Adrenal gland (tissue), 12 donors: ENCODE results near the gene KPNA6. TPM values are rescaled to one million over a fixed set of nuclear protein-coding genes. Genes with fewer than 3 reads are reported as not detected.

ENCODE experiments used
- DNase-seq, 7 donors: peaks; one replicate each; pipeline ENCODE4 v3.0.0-alpha.2; 2019 to 2020
- H3K27ac ChIP-seq, 5 donors: fragments of 200-600 bp; sonication (generic) in 4 of 5; 1 replicate in 3 of 5; 2 replicates in 2 of 5; pipeline versions ENCODE4 v1.5.1 to v1.8.0; 2016 to 2020; ENCODE audit warnings: mild to moderate bottlenecking in 1 of 5
- H3K27me3 ChIP-seq: fragments of 200-600 bp; 2 replicates; pipeline ENCODE4 v1.8.0; 2021
- H3K36me3 ChIP-seq, 2 donors: fragments of 200-600 bp; replicated peaks in 1 of 2; 1 replicate in 1 of 2; 2 replicates in 1 of 2; pipeline versions ENCODE4 v1.5.1 to v1.8.0; 2018 to 2022
- H3K4me1 ChIP-seq, 2 donors: fragments of 200-600 bp; replicated peaks in 1 of 2; 1 replicate in 1 of 2; 2 replicates in 1 of 2; pipeline versions ENCODE4 v1.5.1 to v1.8.0; 2018 to 2021
- H3K4me3 ChIP-seq, 4 donors: fragments of 200-600 bp; sonication (generic) in 3 of 4; one replicate each; pipeline ENCODE4 v1.5.1; 2016 to 2018
- H3K9me3 ChIP-seq, 3 donors: fragments of 200-600 bp; sonication (generic) in 1 of 3; replicated peaks in 1 of 3; 1 replicate in 2 of 3; 2 replicates in 1 of 3; pipeline versions ENCODE4 v1.5.1 to v1.8.0; 2016 to 2021
- CTCF ChIP-seq, 6 experiments: fragments of 450-650 bp in 4 of 6; fragments of 200-600 bp in 2 of 6; sonication (generic) in 1 of 6; IDR thresholded peaks; 1 replicate in 5 of 6; 2 replicates in 1 of 6; pipeline versions ENCODE4 v1.5.1 to v1.8.0; 2016 to 2021; ENCODE audit warnings: antibody characterized with exemption in 6 of 6, mild to moderate bottlenecking in 2 of 6, moderate library complexity in 1 of 6
- POLR2A ChIP-seq, 2 donors: fragments of 450-650 bp; IDR thresholded peaks; one replicate each; pipeline ENCODE4 v1.6.1; 2017; ENCODE audit warnings: antibody characterized with exemption in 2 of 2, mild to moderate bottlenecking in 2 of 2, moderate library complexity in 1 of 2
- WGBS, 4 donors: extraction: QIAGEN DNeasy Blood & Tissue Kit in 2 of 4; methylation state at CpG; one replicate each; pipeline versions ENCODE4 v1.1.5 to v1.1.7; 2013 to 2017; 5-methylcytosine and 5-hydroxymethylcytosine counted together
- intact Hi-C, 2 donors: fragments of 100-400 bp; cut with DNase I; formaldehyde crosslinking; loops; one replicate each; pipeline versions ENCODE4 v1.14.1 to v1.15.0; 2022 to 2023
- polyA plus RNA-seq, 3 donors: library from polyadenylated mRNA; stranded (reverse); fragments of 200-250 nt in 2 of 3; fragments of 350-450 nt in 1 of 3; fragmentation: Illumina TruSeq in 1 of 3; extraction: RNeasy Lipid Tissue Mini Kit (QIAGEN cat#74804) in 1 of 3; gene quantifications; one replicate each; pipeline ENCODE4 v1.2.3, GENCODE V29; 2013 to 2014
- total RNA-seq, 9 donors: library from RNA; depleted of rRNA in 4 of 9; stranded (reverse); fragments of >200 nt in 4 of 9; fragments of 120-200 nt in 1 of 9; fragmentation: NEBNext Ultra II Directional in 1 of 9; extraction: Animal tissue kit (Norgen Biotek cat#: 25700) in 1 of 9; gene quantifications; one replicate each; pipeline versions ENCODE4 v1.1.0 to v1.2.4, GENCODE V29; 2013 to 2023
- donor health status: healthy with polysubstance abuse.
- donor health status: Bipolar disorder and iron deficiency.
- donor health status: DM: yes; HTN: yes; CAD: no.
- donor health status: DM: no; HTN: no; CAD: no.
- donor health status: DM: no; HTN: no; CAD: no.
- donor health status: DM: yes; HTN: yes; CAD: no.

KPNA6 gene
- total and polyA plus RNA-seq, 12 donors, result 9.3 to 86.6 (median 51.0) TPM

- peaks cover 0 to 53% of the 10 kb centered on the region in 2 donors for H3K36me3 ChIP-seq
- no peak for DNase-seq
- TF ChIP-seq POLR2A (IDR thresholded peaks at IDR 0.05), result no peak
Observed at GRCh38 chr1:32091591-32091990, 16.3 kb upstream of the KPNA6 start.

GRCh38 chr1:32094746-32095521, 12.9 kb upstream of the KPNA6 start:
- intact Hi-C loops, result no loop called here
- Histone ChIP-seq H3K36me3 (peaks cover 0 to 64% of the 10 kb centered on the region in 2 donors), H3K4me1 (no peaks in the 10 kb centered on the region), H3K4me3 (no peak overlapping the region), H3K27me3 (no peaks in the 10 kb centered on the region), H3K27ac (no peak overlapping the region), H3K9me3 (no peaks in the 10 kb centered on the region)
- no peak for TF ChIP-seq POLR2A (IDR thresholded peaks at IDR 0.05)
- no peak for TF ChIP-seq CTCF (IDR thresholded peaks at IDR 0.05)
- no peak for DNase-seq
- 92 to 95% (median 95%) methylated on average over 9 to 11 of the region's 11 CpGs for WGBS, 4 donors

More at GRCh38 chr1:32091591-32091990, 16.3 kb upstream of the KPNA6 start:
- intact Hi-C loops, result no loop called here
- WGBS, 4 donors, result 92 to 96% (median 94%) methylated on average over 6 to 15 of the region's 15 CpGs
- Histone ChIP-seq H3K27ac (no peak overlapping the region), H3K4me1 (no peaks in the 10 kb centered on the region), H3K27me3 (no peaks in the 10 kb centered on the region), H3K4me3 (no peak overlapping the region), H3K9me3 (no peaks in the 10 kb centered on the region)

- no peaks in the 10 kb centered on the region for H3K9me3 ChIP-seq
- TF ChIP-seq POLR2A (IDR thresholded peaks at IDR 0.05), result no peak
- TF ChIP-seq CTCF (IDR thresholded peaks at IDR 0.05), result no peak
- no peak overlapping the region for H3K27ac ChIP-seq
- no peak for DNase-seq
- H3K4me1 ChIP-seq, result no peaks in the 10 kb centered on the region
- H3K27me3 ChIP-seq, result no peaks in the 10 kb centered on the region
- intact Hi-C loops, result no loop called here
- 93 to 98% (median 94%) methylated on average over 4 of the region's 4 CpGs for WGBS, 4 donors
- H3K4me3 ChIP-seq, result no peak overlapping the region
- peaks cover 0 to 50% of the 10 kb centered on the region in 2 donors for H3K36me3 ChIP-seq
Observed at GRCh38 chr1:32099426-32099825, 8.4 kb upstream of the KPNA6 start.

GRCh38 chr1:32100359-32100758, 7.5 kb upstream of the KPNA6 start:
- peaks cover 0 to 41% of the 10 kb centered on the region in 2 donors for H3K36me3 ChIP-seq

More at GRCh38 chr1:32100359-32100758, 7.5 kb upstream of the KPNA6 start:
- Histone ChIP-seq H3K4me3 (no peak overlapping the region), H3K9me3 (no peaks in the 10 kb centered on the region), H3K27ac (no peak overlapping the region), H3K27me3 (no peaks in the 10 kb centered on the region), H3K4me1 (no peaks in the 10 kb centered on the region)
- intact Hi-C loops, result no loop called here
- peak in 1 of 7 donors; percentile 41 for DNase-seq
- 85 to 93% (median 86%) methylated on average over 6 to 10 of the region's 10 CpGs for WGBS, 4 donors
- TF ChIP-seq CTCF (IDR thresholded peaks at IDR 0.05), result no peak
- no peak for TF ChIP-seq POLR2A (IDR thresholded peaks at IDR 0.05)
